ENCODE data around the gene KRT36.

DNA sequence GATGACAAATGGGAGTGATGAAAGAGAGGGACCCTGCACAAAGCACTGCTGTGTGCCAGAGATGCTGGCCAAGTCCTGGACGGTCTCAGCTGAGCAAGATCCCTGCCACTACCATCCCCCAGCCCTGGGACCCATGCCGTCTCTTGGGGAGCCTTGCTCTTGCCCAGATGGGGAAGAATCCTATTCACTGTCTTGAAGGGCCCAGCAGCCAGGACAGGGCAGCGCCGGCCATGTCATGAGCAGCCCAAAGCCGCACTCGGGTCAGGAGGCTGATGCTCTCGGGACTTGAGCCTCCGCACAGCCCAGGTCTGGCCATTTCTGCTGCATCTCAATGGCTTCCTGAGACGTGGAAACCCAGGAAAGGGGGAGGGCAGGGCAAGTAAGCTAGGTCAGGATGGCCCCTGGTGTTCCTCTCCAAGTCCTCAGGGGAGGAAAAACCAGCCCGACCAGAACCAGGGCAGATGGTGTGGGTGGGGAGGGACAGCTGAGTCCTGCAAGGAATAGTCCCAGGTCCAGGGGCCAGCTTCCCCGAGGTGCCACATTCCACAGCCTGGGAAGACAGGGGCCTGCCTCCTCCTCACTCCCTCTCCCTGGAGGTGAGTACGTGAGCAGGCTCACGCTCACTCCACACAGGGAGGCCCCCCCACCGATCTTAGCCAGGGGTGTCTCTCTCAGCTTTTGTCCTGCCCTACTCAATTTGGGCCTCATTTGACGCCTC, 46.2 kb upstream of the KRT36 start:
- no peak for TF ChIP-seq POLR2A (IDR thresholded peaks at IDR 0.05)
- no peak for TF ChIP-seq CTCF (IDR thresholded peaks at IDR 0.05)

All from adrenal gland (tissue), 5 donors.